ENCODE data around the gene NAV2.

Gene NAV2

DNA sequence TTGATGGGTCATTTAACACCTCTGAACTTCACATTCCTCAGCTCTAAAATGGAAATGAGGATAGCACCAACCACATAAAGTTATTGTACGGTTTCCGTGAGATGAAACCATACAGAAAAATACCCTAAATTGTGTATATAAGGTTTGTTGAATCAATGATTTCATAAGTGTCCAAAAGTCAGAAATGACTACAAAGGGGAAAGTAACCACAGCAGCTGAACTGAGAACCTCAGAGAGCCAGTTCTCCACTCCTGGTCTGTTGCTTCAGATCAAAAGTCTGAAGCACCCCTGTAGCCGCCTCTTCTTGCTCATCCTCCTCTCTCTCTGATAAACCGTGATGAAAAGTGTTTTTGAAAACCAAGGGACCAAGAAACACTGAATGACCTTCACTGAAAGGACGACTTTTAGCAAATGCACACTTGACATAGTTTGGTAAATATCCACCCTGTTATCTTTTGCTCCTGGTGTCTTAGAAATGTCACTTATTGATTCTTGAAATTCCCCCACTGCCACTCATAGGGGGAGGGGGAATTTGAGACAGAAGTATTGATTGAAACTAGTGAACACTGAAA lies 194.5 kb downstream of the NAV2 start:
- TF ChIP-seq, protein P1, sequence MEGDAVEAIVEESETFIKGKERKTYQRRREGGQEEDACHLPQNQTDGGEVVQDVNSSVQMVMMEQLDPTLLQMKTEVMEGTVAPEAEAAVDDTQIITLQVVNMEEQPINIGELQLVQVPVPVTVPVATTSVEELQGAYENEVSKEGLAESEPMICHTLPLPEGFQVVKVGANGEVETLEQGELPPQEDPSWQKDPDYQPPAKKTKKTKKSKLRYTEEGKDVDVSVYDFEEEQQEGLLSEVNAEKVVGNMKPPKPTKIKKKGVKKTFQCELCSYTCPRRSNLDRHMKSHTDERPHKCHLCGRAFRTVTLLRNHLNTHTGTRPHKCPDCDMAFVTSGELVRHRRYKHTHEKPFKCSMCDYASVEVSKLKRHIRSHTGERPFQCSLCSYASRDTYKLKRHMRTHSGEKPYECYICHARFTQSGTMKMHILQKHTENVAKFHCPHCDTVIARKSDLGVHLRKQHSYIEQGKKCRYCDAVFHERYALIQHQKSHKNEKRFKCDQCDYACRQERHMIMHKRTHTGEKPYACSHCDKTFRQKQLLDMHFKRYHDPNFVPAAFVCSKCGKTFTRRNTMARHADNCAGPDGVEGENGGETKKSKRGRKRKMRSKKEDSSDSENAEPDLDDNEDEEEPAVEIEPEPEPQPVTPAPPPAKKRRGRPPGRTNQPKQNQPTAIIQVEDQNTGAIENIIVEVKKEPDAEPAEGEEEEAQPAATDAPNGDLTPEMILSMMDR (IDR thresholded peaks at IDR 0.05; ENCODE audit: low read depth, low read length, missing control alignments), result no peak
- Histone ChIP-seq H3K27me3 (replicated peaks) (no peaks in the 10 kb centered on the region), H3K36me3 (replicated peaks) (no peaks in the 10 kb centered on the region), H3K27ac (no peak overlapping the region), H3K4me3 (ENCODE audit: low read depth, low read length) (no peak overlapping the region)
- in situ Hi-C loops (cut with HindIII; ENCODE audit: low pct_ligation_motif_present, low sequenced_read_pairs), result no loop called here
- no peak for DNase-seq

- H3K36me3 ChIP-seq (replicated peaks), result no peaks in the 10 kb centered on the region
- no peak overlapping the region for H3K27ac ChIP-seq
- TF ChIP-seq, protein P1 (IDR thresholded peaks at IDR 0.05; ENCODE audit: low read depth, low read length, missing control alignments), result no peak
- no peak overlapping the region for H3K4me3 ChIP-seq (ENCODE audit: low read depth, low read length)
- DNase-seq, result no peak
- H3K27me3 ChIP-seq (replicated peaks), result no peaks in the 10 kb centered on the region
- in situ Hi-C loops (cut with HindIII; ENCODE audit: low pct_ligation_motif_present, low sequenced_read_pairs), result no loop called here
Measured at GRCh38 chr11:19907839-19908238, 195.2 kb downstream of the NAV2 start.

DNA sequence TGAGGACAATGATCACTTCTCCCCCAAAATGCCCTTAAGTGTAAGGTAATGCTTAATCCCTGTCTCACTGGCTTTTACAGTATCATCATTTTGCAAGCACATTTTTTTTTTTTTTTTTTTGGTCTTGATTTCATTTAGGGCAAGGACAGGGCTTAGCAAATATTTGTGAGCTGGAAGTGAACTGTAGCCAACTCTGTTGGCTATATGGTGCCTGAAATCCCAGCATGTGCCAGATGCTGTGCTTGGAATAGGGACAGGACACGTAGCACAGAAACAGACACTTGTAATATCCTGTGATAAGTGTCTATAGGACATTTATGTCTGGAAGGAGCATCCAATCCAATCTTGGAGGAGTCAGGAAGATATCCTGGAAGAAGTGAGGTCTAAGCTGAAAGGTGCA lies 198.3 kb downstream of the NAV2 start:
- Histone ChIP-seq H3K4me3 (ENCODE audit: low read depth, low read length) (no peak overlapping the region), H3K36me3 (replicated peaks) (no peaks in the 10 kb centered on the region), H3K27me3 (replicated peaks) (no peaks in the 10 kb centered on the region), H3K27ac (no peak overlapping the region)
- in situ Hi-C loops (cut with HindIII; ENCODE audit: low pct_ligation_motif_present, low sequenced_read_pairs), result no loop called here
- TF ChIP-seq, protein P1 (IDR thresholded peaks at IDR 0.05; ENCODE audit: low read depth, low read length, missing control alignments), result no peak
- DNase-seq, result no peak

GRCh38 chr11:19912115-19912957 lies 199.7 kb downstream of the NAV2 start:
- no peak overlapping the region for H3K27ac ChIP-seq
- no peaks in the 10 kb centered on the region for H3K27me3 ChIP-seq (replicated peaks)
- no peak for DNase-seq
- H3K36me3 ChIP-seq (replicated peaks), result no peaks in the 10 kb centered on the region
- H3K4me3 ChIP-seq (ENCODE audit: low read depth, low read length), result no peak overlapping the region
- in situ Hi-C loops (cut with HindIII; ENCODE audit: low pct_ligation_motif_present, low sequenced_read_pairs), result no loop called here
- TF ChIP-seq, protein P1 (IDR thresholded peaks at IDR 0.05; ENCODE audit: low read depth, low read length, missing control alignments), result no peak

DNA sequence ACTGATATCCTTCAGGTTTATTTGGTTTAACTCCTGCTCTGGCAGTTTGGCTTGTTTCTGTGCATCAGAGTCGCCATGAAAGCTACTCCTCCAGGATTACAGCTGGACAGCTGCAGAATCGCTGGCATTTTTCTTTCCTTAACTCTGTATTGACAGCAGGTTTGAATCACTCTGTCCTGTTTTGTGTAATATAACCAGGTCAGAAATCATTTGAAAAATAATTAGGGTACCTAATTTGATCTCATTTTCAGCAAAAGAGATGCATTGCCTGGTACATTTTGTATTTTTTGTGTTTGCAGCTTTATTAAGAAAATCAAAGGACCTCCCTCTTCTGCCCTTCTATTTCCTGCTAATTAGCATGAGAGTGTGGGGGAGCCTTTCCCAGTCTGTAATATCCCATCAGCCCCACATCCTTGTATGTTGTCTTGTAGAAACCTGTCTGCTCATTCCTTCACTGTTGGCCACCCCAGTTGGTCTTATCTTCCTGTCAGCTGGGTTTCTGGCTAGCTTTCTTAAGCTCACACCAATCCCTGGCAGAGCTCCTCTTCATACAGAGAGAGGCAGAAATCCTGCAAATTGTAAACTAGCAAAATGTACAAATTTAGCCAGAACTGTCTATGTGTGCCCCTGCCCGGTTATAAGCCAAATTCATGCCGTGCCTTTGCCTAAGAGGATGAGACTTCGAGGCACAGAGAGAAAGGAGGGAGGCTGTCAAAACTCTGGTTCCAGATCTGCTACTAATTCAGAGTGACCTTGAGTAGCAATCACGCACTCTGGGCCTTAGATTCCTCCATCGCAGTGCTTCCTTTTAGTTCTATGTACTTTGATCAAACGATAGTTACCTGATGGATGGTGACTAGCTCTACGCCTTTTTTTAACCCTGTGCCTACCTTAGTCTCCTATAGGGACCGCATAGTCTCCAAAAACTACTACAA lies 200.6 kb downstream of the NAV2 start:
- Histone ChIP-seq H3K27ac (no peak overlapping the region), H3K4me3 (ENCODE audit: low read depth, low read length) (no peak overlapping the region), H3K36me3 (replicated peaks) (no peaks in the 10 kb centered on the region), H3K27me3 (replicated peaks) (no peaks in the 10 kb centered on the region)
- in situ Hi-C loops (cut with HindIII; ENCODE audit: low pct_ligation_motif_present, low sequenced_read_pairs), result no loop called here
- TF ChIP-seq, protein P1 (IDR thresholded peaks at IDR 0.05; ENCODE audit: low read depth, low read length, missing control alignments), result no peak
- DNase-seq, result no peak
